ENCODE results near the gene ZNF280D. TPM values are rescaled to one million over a fixed set of nuclear protein-coding genes. Genes with fewer than 3 reads are reported as not detected.
A peak's percentile ranks its signal among the peaks of the same experiment; 100 is the strongest.

Gene ZNF280D
- total RNA-seq, 1 experiment from 2014 or later: 13.5 TPM

DNA sequence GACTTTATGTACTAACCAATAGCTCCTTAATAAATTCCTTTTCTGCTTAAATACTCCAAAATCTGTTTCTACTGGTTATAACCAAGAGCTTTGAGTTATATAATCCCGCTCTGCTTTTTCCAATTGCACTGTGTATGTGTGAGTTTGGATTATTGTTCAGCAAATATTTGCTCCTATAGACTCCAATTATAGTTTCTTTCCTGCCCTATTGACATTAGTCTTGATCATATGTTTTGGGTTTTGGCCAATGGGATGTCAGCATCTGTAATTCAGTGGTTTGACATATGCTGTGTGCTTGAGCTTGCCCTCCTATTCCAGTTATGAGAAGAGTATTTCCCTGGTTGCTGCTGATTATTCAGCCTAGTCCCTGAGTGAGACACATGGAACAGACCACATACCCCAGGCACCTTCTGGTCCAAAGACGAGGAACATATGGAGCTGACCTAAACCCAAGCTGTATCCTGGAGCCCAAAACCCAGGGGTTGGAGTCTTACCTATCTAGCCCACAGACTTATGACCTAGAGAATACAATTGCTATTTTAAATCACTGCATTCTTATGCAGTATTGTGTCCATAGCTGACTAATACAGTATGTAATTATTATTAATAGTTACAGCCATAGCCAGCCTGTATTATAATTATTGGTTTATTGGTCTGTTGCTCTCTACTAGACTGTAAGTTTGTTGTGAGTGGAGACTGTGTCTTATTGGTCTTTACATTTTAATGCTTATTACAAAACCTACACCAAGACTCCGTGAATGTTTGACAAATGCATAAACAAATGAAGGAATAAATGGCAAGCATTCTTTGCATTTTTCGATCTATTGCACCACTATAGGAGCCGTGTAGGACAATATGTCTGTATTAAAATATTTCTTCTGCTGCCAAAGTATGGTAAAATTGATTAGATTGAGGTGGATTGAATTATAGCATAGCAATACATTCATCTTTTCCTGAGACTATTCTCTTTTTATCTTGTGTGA is 11.7 kb upstream of the ZNF280D start:
- DNase-seq (ENCODE audit: low spot score): no peak

DNA sequence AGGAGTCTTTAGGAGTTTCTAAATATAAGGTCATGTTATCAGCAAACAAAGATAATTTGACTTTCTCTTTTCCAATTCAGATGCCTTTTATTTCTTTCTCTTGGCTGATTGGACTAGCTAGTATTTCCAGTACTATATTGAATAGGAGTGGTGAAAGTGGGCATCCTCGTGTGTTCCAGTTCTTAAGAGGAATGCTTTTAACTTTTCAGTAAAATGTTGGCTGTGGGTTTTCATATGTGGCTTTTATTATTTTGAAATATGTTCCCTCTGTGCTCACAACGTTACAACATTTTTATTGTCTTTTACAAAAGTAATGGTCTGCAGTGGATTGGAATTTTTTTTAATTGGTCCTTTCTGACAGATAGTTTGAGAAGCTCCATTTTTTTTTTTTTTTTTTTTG is 8.2 kb upstream of the ZNF280D start:
- DNase-seq (ENCODE audit: low spot score): no peak

DNA sequence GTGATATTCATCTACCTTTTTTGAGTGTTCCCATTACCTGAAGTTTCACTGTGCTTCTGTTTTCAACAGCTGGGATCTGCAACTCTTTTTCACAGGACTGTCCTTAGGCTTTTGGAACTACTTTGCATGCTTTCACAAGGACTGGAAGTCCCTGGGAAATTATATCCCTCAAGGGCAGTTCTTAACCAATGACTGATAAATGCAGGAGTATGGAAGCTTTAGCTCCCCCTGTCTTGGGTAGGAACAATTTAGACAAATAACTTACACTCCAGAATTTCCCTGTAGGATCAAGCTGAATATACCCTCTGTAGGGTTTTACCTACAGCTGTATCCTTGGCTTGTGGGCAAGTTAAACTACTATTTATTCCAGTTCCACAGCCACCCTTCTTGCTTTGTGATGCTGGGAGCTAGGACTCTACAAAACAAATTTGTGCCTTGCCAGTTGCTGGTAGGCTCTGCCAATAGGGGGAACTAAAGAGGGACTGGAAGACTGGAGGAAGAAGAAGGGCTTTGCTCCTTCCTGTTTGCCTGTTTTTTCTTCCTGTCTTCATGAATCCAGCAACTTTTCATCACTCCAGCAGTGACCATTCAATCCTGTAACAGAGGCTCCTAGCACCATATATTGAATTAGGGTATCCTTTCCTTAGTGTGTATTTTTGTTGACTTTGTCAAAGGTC is 6.8 kb upstream of the ZNF280D start:
- no peak for DNase-seq (ENCODE audit: low spot score)

DNA sequence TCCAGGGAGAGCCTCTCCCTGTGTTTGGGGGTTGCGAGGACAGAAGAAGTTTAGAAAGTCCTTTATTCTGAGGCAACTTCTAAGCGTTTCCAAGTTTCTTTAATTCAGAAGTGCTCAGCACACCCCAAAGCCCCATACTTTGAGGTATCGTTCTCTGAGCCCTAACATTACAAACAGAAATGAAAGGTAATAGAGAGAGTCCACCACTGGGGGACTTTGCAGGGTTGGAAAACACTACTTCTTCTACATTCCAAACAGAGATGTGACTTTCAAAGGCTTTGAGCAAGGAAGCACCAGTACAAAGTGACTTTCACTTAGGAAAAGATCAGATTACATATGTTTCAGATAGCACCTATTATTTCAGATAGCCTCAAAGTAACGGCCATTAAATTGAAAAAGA is 6.2 kb upstream of the ZNF280D start:
- DNase-seq (ENCODE audit: low spot score): no peak

DNA sequence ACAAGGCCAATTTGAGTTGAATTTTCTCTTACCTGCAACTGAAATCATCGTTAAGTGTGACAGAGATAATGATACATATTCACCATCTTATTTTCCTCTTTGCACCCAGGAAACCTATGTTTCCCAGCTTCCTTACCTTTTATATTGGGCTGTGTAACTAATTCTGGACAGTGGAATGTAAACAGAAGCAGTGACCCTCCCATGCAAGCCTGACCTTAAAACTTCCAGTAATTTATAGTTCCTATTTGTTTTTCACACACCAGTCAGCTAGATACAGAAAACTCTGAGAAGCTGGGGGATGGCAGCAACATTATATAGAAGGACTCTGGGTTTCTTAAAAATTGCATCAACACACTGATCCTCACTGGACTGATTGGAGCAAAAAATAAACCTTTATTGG is 4.5 kb upstream of the ZNF280D start:
- DNase-seq (ENCODE audit: low spot score): no peak

DNA sequence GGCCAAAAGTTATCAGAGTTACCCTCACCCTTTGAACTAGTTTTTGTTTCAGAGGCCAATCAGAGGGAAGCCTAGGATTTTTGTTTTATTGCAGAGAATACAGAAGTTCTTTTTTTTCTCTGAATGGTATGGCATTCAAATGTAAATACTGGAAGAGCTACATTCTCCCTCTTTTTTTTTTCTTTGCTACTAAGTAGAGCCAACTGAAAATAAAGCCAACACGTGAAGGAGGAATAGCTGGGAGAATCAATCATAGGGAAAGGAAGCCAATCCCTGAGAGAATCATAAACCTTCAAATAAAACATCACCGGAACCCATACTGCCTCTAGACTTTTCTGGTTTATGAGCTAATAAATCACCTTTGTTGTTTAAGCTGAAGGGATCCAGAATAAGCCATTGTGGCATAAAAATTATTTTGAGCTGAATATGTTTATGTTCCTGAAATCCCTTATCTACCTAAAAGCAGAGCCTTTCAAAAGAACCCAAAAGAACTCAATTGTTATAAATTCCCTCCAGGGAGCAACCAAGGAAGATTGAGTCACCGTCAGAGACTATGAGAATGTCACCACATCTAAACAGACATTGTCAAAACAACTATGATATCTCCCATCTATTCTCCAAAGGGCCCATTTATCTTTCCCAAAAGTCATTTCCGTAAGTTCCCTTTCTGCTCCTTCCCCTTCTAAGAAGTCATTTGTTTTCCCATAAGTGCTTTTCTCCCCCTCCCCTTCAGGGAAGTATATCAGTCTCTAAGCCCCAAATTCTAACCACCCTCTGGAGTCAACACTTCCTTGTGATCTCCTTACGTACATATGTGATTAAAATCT is 3.8 kb upstream of the ZNF280D start:
- DNase-seq (ENCODE audit: low spot score): peak; percentile 17

DNA sequence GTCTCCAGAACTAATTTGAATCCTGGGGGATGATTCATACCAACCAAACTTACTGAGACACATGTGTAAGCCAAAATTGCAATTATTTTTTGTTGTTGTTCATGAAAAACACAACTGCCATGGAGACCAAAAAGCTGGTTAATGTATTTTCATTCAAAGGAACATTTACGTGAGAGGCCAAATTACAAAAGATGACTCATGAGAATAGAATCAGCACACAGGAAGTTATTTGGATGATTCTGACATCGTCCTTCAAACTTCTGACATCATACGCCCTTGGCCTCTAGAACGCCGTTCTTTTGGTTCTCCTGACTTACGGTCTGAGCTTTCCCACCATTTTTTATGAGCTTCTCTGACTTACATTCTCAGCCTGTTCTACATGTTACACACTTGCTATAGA is 3.0 kb upstream of the ZNF280D start:
- peak; percentile 49 for DNase-seq (ENCODE audit: low spot score)

DNA sequence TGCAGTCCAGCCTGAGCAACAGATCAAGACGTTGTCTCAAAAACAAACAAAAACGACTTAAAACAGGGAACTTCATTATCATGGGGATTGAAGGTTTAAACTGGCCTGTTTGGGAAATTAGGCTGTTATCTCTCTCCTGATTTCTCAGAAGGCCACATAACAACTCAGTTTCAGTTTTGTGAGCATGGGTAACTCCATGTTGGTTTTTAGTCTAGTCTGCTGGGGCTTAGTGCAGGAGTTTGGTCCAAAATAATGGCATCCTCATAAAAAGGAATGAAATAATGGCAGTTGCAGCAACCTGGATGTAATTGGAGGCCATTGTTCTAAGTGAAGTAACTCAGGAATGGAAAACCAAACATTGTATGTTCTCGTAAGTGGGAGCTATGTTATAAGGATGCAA is 2.3 kb upstream of the ZNF280D start:
- no peak for DNase-seq (ENCODE audit: low spot score)

DNA sequence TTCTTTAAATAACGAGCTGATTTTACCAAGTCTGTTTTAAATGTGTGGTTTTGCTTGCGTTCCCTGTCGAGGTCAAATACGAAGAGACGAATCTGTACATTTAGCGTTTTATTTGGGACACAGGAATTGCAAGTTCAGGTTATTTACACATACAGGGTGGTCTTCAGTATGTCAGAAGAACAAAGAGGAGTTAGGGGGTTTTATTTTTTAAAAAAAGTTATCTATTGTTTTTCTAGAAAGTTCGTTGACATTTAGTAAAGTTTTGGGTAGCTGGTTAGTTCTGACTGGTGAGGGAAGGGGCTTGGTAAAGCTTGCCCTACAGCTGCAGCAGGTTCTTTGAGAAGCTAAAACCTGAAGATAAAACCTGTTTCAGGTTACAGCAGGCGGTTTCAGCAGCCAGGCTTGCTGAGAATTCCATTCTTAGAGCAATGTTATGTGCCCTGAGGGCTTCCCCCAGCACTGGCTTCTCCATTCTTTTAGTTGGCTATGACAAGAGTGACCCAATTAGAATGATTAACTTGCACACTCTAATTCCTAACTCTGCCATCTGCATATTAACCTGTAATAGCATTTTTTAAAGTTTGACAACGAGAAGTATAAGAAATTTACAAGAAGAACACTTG is 815 bp upstream of the ZNF280D start:
- DNase-seq (ENCODE audit: low spot score): no peak

DNA sequence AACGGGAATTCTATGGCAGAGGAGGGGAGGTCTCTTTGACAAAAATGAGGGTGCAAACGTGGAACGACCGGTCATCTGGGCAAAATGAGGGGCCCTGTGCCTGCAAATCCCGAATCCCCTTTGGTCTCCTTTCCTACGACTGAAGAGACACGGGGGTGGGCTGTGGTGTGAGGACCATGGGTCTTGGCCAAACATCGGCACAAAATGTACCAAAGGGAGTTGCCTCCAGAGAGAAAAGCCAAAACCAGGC is 498 bp downstream of the ZNF280D start:
- DNase-seq (ENCODE audit: low spot score): peak; percentile 20

DNA sequence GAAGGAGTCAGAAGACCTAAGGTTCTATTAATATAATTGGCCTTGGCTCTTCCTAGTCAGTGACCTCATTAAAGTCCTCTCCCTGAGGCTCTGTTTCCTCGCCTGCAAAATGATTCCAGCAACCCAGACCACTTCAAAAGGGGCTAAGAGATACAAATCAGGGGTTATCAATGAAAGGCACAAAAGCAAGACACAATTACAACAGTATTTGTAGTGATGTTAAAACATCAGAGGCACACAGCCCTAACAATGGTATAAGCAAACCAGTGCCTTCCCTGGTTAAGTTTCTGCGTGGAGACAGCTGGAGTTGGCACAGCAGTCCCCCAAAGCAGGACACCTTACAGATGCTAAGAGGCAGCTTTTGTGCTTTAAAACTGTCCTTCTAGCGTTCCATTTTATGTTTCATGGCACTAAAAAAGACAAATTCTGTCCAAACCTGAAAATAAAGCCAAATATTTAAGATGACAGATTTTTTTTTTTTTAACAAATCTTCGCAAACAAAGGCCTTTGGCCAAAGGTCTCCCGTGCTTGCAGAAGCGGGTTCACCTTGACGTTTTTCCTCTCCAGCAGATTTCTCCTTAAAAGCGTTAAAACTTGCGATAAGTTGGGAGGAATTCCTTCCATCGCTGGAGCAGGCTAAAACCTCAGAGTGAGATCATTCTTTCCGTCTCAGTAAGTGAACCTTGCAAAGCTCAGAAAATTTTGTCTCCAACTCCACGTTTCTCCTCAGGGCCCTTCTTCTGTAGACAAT is 999 bp downstream of the ZNF280D start:
- peak; percentile 17 for DNase-seq (ENCODE audit: low spot score)

DNA sequence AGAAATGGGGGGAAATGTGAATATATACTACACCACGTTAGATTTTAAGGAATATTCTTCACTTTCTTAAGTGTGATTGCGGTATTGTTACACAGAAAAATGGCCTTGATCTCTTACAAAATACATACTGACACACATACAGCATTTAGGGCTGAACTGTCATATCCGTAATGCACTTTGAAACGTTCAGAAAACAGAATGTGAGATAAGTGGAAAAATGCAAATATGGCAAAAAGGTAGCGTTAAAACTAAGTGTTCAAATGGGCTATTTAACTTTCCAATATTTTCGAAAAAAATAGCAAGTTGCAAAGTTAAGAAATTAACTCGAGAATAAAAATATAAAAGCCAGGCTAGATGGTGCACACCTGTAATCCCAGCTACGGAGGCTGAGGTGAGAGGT is 1.8 kb downstream of the ZNF280D start:
- DNase-seq (ENCODE audit: low spot score): no peak

DNA sequence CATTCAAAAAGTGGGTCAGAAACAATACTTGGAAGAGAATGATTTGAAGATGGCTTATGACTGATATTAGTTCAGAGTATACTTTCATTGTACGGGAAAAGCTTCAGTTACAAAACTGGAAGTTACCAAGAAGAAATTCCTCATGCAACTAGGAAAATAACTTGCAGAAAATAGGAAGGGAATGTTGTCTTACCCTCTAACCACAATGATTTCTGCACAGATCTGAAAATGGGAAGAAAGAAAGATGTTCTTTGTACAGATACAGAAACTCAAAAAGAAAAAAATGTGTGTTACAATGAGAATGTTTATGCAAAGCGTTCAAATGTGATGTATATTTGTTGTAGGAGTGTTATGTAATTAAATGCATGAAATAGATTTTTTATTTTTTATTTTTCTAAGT is 3.7 kb downstream of the ZNF280D start:
- no peak for DNase-seq (ENCODE audit: low spot score)

DNA sequence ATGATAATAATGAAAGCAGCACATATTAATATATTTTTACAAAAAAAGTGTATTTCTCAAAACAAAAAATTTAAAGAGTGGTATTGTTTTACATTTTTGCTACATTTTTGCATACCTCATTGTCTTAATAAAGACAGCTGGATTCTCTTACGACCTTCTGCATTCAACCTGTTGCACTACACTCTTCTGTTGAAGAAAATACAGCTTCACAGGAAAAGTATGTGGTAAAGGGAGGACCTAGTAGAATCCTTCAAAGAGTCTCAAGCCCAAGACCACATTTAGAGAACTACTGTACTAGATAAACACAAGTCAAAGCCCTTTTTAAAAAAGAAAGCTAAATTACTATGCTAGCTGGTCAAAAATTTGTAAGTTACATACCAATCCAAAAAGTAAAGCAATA is 7.9 kb downstream of the ZNF280D start:
- no peak for DNase-seq (ENCODE audit: low spot score)

DNA sequence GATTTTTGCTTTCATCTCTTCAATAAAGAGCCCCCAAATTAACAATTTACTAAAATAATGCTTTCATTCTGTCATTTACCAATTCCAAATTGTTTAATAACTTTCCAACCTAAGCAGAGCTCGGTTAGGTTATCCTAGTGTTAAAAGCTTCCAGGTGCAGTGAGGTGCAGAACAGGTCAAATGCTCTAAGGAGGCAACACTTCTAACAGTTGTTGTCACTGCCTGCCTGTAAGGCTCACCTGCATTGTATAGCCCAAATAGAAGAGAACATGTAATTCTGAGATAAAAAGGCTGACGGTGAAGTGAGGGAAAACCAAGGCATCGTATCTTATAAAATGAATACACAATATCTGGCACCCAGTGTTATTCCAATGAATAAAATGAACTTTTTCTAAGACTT is 9.1 kb downstream of the ZNF280D start:
- DNase-seq (ENCODE audit: low spot score): no peak

DNA sequence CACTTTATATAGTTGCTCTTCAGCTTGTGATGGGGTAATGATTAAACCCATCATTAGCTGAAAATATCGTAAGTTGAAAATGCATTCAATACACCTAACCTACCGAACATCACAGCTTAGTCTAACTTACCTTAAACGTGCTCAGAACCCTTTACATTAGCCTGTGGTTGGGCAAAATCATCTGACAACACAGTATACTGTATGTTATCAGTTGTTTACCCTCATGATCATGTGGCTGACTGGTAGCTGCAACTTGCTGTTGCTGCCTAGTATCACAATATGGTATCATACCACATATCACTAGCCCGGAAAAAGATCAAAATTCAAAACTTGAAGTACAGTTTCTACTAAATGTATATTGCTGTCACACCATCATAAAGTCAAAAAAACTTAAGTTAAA is 9.5 kb downstream of the ZNF280D start:
- no peak for DNase-seq (ENCODE audit: low spot score)

DNA sequence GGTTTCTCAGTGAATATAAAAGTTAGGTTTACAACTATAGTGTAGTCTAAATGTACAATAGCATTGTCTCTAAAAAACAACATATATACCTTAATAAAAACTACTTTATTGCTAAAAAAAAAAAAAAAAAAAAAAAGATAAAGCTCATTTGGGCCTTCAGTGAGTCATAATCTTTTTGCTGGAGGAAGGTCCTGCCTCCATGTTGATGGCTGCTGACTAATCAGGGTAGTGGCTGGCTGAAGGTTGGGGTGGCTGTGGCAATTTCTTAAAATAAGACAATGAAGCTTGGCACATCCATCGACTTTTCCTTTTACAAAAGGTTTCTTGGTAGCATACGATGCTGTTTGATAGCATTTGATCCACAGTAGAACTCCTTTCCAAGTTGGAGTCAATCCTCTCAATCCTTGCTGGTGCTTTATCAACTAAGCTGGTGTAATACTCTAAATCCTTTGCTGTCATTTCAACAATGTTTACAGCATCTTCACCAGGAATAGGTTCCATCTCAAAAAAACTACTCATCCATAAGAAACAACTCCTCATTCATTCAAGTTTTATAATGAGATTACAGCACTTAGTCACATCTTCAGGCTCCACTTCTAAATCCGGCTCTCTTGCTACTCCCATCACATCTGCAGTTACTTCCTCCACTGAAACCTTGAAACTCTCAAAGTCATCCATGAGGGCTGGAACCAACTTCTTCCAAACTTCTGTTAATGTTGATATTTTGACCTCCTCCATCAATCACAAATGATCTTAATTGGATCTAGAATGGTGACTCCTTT is 13.3 kb downstream of the ZNF280D start:
- DNase-seq (ENCODE audit: low spot score): peak; percentile 11

DNA sequence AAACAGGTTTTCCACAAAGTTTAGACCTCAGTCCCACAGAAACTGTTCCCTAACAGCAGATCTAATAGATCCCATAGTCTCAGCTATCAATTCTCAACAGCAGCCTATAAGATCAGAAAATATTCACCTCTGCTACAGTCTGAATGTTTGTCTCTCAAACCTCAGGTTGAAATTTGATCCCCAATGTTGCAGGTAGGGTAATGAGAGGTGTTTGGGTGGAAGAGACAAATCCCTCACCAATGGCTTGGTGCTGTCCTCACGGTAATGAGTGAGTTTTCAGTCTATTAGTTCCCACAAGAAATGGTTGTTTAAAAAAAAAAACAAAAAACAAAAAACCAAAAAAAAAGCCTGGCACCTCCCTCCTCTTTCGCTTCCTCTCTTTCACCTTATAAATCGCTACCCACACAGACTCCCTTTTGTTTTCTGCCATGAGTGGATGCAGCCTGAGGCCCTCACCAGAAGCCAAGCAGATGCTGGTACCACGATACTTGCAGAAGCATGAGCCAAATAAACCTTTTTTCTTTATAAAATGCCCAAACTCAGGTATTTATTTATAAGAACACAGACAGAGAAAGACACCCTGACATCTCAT is 14.2 kb downstream of the ZNF280D start:
- no peak for DNase-seq (ENCODE audit: low spot score)

DNA sequence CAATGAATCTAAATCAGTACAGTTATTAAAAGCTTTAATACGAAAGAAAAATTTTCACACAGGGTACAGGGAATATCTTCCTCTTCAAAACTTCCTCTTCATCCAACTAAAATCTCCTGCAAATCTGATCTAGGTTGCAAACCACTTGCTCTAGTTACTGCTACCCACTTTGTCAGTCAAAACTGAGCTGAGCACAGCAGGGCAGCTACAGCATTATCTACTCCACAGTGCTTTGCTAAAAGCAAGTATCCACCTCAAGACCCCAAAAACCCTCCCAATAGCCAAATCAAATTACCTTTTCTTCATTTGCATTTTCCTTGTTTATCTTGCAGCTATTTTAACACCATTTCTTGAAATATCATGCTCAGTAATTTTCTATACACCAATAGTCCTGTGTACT is 14.7 kb downstream of the ZNF280D start:
- no peak for DNase-seq (ENCODE audit: low spot score)

DNA sequence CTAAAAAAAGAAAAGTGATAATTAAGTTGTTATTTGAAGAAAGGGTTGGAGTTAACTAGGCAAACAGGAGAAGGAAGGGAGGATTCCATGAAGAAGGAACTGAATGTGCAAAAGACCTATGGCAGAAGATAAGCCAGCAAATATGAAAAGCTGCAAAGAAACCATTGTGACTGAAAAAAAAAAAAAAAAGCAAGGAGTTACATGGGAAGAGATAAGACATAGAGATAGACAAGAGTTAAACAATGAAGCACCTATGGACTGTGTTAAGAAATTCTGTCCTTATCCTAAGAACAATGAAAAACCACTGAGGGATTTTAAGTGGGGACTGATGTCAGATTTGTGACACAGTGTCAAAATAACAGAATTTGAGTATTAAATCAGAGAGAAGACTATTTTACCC is 17.0 kb downstream of the ZNF280D start:
- DNase-seq (ENCODE audit: low spot score): no peak

Measured in H4 (cell line).